ENCODE measurements around the gene MAN1A1.

Gene MAN1A1

DNA sequence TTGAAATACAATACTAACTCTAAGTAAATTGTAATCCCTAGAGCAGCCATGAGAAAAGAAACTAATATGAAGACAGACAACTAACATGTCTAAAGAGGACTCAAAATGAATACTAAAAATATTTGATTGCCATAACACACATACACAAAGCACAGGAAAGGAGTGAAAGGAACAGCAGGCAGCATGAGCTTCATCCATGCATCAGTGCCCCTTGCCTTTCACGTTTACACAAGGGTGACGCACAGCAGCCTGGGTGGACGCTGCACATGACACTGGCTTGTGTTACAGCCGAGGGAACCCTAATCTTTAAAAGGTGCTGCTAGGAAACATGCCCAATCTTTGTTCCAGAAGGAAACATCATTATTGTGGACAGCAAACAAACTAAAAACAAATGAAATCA, 123.5 kb downstream of the MAN1A1 start:
- Histone ChIP-seq H3K4me2 (ENCODE audit: low read depth, low read length, poor library complexity, severe bottlenecking) (no peak overlapping the region), H3K27me3 (ENCODE audit: insufficient read depth, low read length, poor library complexity, severe bottlenecking) (no peaks in the 10 kb centered on the region), H3K9ac (ENCODE audit: low read depth, low read length, poor library complexity, severe bottlenecking) (no peak overlapping the region), H3K36me3 (ENCODE audit: insufficient read depth, low read length) (0 out of 2 replicates have a peak, but pooled peaks cover 4% of the 10 kb centered on the region), H2AFZ (ENCODE audit: low read length) (no peak overlapping the region), H3K9me2 (replicated peaks; ENCODE audit: low read depth, low read length) (no peaks in the 10 kb centered on the region), H3F3A (ENCODE audit: low read depth) (no peaks in the 10 kb centered on the region), H3K4me1 (ENCODE audit: insufficient read depth, low read length, poor library complexity, severe bottlenecking) (no peaks in the 10 kb centered on the region), H3K4me3 (ENCODE audit: low read length, poor library complexity, severe bottlenecking) (no peak overlapping the region), H3K9me3 (ENCODE audit: insufficient read depth, low read depth, low read length) (no peaks in the 10 kb centered on the region), H3K79me2 (ENCODE audit: insufficient read depth, low read length) (no peaks in the 10 kb centered on the region), H4K20me1 (ENCODE audit: insufficient read depth, low read length, poor library complexity, severe bottlenecking) (no peaks in the 10 kb centered on the region)
- TF ChIP-seq EZH2phosphoT487 (IDR thresholded peaks at IDR 0.05; ENCODE audit: borderline replicate concordance), result no peak
- TF ChIP-seq, protein P1, sequence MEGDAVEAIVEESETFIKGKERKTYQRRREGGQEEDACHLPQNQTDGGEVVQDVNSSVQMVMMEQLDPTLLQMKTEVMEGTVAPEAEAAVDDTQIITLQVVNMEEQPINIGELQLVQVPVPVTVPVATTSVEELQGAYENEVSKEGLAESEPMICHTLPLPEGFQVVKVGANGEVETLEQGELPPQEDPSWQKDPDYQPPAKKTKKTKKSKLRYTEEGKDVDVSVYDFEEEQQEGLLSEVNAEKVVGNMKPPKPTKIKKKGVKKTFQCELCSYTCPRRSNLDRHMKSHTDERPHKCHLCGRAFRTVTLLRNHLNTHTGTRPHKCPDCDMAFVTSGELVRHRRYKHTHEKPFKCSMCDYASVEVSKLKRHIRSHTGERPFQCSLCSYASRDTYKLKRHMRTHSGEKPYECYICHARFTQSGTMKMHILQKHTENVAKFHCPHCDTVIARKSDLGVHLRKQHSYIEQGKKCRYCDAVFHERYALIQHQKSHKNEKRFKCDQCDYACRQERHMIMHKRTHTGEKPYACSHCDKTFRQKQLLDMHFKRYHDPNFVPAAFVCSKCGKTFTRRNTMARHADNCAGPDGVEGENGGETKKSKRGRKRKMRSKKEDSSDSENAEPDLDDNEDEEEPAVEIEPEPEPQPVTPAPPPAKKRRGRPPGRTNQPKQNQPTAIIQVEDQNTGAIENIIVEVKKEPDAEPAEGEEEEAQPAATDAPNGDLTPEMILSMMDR (conservative IDR thresholded peaks at IDR 0.05; ENCODE audit: low read length), result no peak

DNA sequence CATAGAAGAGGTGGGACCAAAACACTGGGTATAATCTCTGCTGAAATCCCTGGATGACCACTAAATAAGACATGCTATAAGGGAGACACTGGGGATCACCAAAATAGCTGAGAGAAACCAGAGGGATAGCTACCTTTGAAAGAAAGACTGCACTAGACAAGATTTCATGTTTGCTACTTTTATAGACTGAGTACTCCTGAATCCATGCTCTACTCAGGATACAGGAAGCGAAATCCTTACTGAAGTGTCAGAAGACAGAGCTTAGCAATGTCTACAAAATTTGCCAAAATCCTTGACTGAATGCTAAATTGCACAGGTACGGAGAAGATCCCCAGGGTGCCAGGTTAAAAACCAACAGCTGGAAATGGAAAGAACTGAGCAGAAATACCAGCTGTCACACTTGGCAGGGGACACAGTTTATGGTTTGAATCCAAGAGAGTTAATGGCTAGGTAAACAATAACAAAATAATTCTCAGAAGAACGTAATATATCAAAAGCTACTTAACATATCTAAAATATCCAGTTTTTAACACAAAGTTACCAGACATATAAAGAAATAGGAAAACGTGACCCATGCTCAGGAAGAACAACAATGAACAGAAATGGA, 125.4 kb downstream of the MAN1A1 start:
- Histone ChIP-seq H3F3A (ENCODE audit: low read depth) (no peaks in the 10 kb centered on the region), H4K20me1 (ENCODE audit: insufficient read depth, low read length, poor library complexity, severe bottlenecking) (no peaks in the 10 kb centered on the region), H3K9ac (ENCODE audit: low read depth, low read length, poor library complexity, severe bottlenecking) (no peak overlapping the region), H3K36me3 (ENCODE audit: insufficient read depth, low read length) (no peaks in the 10 kb centered on the region), H3K27me3 (ENCODE audit: insufficient read depth, low read length, poor library complexity, severe bottlenecking) (no peaks in the 10 kb centered on the region), H3K79me2 (ENCODE audit: insufficient read depth, low read length) (no peaks in the 10 kb centered on the region), H3K9me2 (replicated peaks; ENCODE audit: low read depth, low read length) (no peaks in the 10 kb centered on the region), H3K9me3 (ENCODE audit: insufficient read depth, low read depth, low read length) (no peaks in the 10 kb centered on the region), H3K4me1 (ENCODE audit: insufficient read depth, low read length, poor library complexity, severe bottlenecking) (peaks cover 12% of the 10 kb centered on the region), H2AFZ (ENCODE audit: low read length) (no peak overlapping the region), H3K4me2 (ENCODE audit: low read depth, low read length, poor library complexity, severe bottlenecking) (no peak overlapping the region), H3K4me3 (ENCODE audit: low read length, poor library complexity, severe bottlenecking) (no peak overlapping the region)
- TF ChIP-seq EZH2phosphoT487 (IDR thresholded peaks at IDR 0.05; ENCODE audit: borderline replicate concordance), result no peak
- TF ChIP-seq, protein P1 (conservative IDR thresholded peaks at IDR 0.05; ENCODE audit: low read length), result no peak

DNA sequence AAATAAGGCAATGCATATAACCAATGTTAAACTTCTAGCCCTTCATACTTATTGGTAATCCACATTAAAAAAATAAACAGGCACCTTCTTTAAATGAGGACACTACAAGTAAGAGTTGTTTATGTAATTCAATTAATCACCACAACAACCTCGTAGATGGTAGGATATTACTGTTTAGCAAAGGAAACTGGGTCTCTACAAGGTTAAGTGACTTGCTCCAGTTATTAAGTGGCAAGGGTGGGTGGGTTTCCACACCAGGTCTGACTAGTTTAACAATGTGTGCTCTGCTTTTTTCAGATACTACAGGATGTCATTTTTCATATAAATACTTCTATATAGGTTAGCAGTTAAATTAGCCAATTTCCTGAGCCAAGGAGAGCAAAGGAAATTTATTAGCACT, 129.1 kb downstream of the MAN1A1 start:
- Histone ChIP-seq H3F3A (ENCODE audit: low read depth) (no peaks in the 10 kb centered on the region), H3K4me3 (ENCODE audit: low read length, poor library complexity, severe bottlenecking) (no peak overlapping the region), H4K20me1 (ENCODE audit: insufficient read depth, low read length, poor library complexity, severe bottlenecking) (no peaks in the 10 kb centered on the region), H3K27me3 (ENCODE audit: insufficient read depth, low read length, poor library complexity, severe bottlenecking) (no peaks in the 10 kb centered on the region), H2AFZ (ENCODE audit: low read length) (no peak overlapping the region), H3K9me3 (ENCODE audit: insufficient read depth, low read depth, low read length) (no peaks in the 10 kb centered on the region), H3K4me2 (ENCODE audit: low read depth, low read length, poor library complexity, severe bottlenecking) (peak overlapping the region; percentile 22), H3K9me2 (replicated peaks; ENCODE audit: low read depth, low read length) (no peaks in the 10 kb centered on the region), H3K4me1 (ENCODE audit: insufficient read depth, low read length, poor library complexity, severe bottlenecking) (peaks cover 15% of the 10 kb centered on the region), H3K79me2 (ENCODE audit: insufficient read depth, low read length) (no peaks in the 10 kb centered on the region), H3K36me3 (ENCODE audit: insufficient read depth, low read length) (no peaks in the 10 kb centered on the region), H3K9ac (ENCODE audit: low read depth, low read length, poor library complexity, severe bottlenecking) (no peak overlapping the region)
- TF ChIP-seq, protein P1 (conservative IDR thresholded peaks at IDR 0.05; ENCODE audit: low read length), result no peak
- no peak for TF ChIP-seq EZH2phosphoT487 (IDR thresholded peaks at IDR 0.05; ENCODE audit: borderline replicate concordance)

All from Loucy (cell line).